Superior temporal gyrus (tissue), 1 donor: ENCODE measurements around the gene ANK3.
A peak's percentile ranks its signal among the peaks of the same experiment; 100 is the strongest.

Source experiments
- DNase-seq: peaks from one replicate; pipeline ENCODE4 v3.0.0-alpha.2; 2016; ENCODE audit errors: extremely low spot score

The ANK3 gene

GRCh38 chr10:60230892-60231291 is 158.8 kb downstream of the ANK3 start:
- DNase-seq = no peak

- no peak for DNase-seq
These were observed 165.5 kb downstream of the ANK3 start for GRCh38 chr10:60224066-60224705.

- DNase-seq = no peak
These were observed 167.6 kb downstream of the ANK3 start for GRCh38 chr10:60222047-60222446.

- no peak for DNase-seq
These were observed 177.5 kb downstream of the ANK3 start for GRCh38 chr10:60212195-60212594.

GRCh38 chr10:60209874-60210570 is 179.7 kb downstream of the ANK3 start:
- no peak for DNase-seq

GRCh38 chr10:60208676-60209269 is 180.9 kb downstream of the ANK3 start:
- DNase-seq = peak; percentile 82

GRCh38 chr10:60207894-60208293 is 181.8 kb downstream of the ANK3 start:
- no peak for DNase-seq

GRCh38 chr10:60206735-60207134 is 182.9 kb downstream of the ANK3 start:
- no peak for DNase-seq

GRCh38 chr10:60205741-60206140 is 183.9 kb downstream of the ANK3 start:
- no peak for DNase-seq

GRCh38 chr10:60203993-60204618 is 185.6 kb downstream of the ANK3 start:
- peak; percentile 85 for DNase-seq

GRCh38 chr10:60200682-60201053 is 189.0 kb downstream of the ANK3 start:
- no peak for DNase-seq

- no peak for DNase-seq
These were observed 189.5 kb downstream of the ANK3 start for GRCh38 chr10:60200012-60200681.

- DNase-seq = no peak
These were observed 192.5 kb downstream of the ANK3 start for GRCh38 chr10:60197206-60197605.

- no peak for DNase-seq
These were observed 195.3 kb downstream of the ANK3 start for GRCh38 chr10:60194421-60194820.

GRCh38 chr10:60192946-60193345 is 196.7 kb downstream of the ANK3 start:
- DNase-seq = no peak

- no peak for DNase-seq
These were observed 199.7 kb downstream of the ANK3 start for GRCh38 chr10:60189861-60190475.

- DNase-seq = no peak
These were observed 201.1 kb downstream of the ANK3 start for GRCh38 chr10:60188548-60188947.

- no peak for DNase-seq
These were observed 202.0 kb downstream of the ANK3 start for GRCh38 chr10:60187691-60188090.

- DNase-seq = peak; percentile 82
These were observed 203.2 kb downstream of the ANK3 start for GRCh38 chr10:60186315-60187071.

GRCh38 chr10:60185421-60185820 is 204.3 kb downstream of the ANK3 start:
- DNase-seq = no peak

- no peak for DNase-seq
These were observed 207.0 kb downstream of the ANK3 start for GRCh38 chr10:60182691-60183090.
